Superior temporal gyrus (tissue), 1 donor: Measurements from ENCODE around the gene IL15RA.

Experiments
- DNase-seq: peaks from one replicate; pipeline ENCODE4 v3.0.0-alpha.2; 2016; ENCODE audit errors: extremely low spot score

IL15RA gene

DNA sequence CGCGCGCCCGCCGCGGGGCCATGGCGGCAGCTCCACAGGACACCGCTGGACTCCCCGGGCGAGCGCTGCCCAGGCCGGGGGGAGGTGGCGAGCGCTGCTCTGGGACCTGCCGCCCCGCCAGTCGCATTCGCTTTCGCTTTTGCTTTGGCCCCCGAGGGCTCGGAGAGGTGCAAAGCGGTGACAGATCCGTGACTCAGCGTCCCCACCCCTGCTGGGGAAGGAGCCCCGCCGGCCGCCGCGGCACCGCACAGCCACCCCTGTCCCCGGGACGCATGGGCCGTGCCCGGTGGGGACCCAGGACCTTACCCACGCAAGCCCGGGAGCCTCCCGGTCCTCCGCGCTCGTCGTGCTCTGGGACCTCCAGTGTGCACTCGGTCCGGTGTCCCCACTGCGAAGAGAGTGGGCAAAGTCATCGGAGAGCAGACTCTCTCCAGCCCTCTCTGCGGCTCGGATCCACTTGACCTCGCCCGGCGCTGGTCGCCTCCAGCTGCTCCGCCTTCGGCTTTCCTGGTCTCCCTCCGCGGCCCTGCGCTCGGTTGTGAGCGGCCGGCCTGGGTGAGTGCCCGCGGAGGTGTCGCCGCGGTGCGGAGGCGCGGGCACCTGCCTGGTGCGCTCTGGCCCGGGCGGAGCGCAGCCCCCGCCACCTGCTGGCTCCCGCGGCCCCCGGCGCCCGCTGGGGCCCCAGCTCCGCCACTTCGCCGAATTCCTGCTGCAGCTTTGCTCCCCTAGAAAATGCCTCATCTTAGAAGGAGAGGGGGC lies at the start of gene IL15RA:
Gene IL15RA (minus strand): TSS at position 73 of the 759 bp plus-strand sequence. CDS start 51 bp downstream, at position 22.
- no peak for DNase-seq

GRCh38 chr10:6025683-6026255 lies 48.4 kb upstream of the IL15RA start:
- no peak for DNase-seq

- DNase-seq = no peak
Observed at GRCh38 chr10:6024334-6024682, 47.0 kb upstream of the IL15RA start.

- no peak for DNase-seq
Observed at GRCh38 chr10:6023661-6024333, 46.5 kb upstream of the IL15RA start.

DNA sequence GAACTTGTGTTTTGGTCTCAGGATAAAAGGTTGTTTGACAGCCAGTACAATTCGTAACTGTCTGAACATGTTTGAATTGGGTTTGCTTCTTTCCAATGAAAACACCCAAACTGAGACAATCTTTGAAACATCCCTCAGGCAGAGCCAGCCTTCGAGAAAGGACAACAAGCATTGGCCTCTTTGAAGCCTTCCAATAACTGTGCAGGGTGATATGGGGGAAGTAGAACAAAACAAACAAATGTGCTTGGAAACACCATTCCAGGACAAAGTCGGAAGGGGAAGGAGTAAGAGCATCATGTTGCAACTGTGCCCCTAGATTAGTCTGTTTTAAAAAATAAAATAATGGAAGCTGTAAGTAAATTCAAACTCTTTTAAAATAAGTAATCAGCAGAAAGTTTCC lies 45.3 kb upstream of the IL15RA start:
- DNase-seq = no peak

DNA sequence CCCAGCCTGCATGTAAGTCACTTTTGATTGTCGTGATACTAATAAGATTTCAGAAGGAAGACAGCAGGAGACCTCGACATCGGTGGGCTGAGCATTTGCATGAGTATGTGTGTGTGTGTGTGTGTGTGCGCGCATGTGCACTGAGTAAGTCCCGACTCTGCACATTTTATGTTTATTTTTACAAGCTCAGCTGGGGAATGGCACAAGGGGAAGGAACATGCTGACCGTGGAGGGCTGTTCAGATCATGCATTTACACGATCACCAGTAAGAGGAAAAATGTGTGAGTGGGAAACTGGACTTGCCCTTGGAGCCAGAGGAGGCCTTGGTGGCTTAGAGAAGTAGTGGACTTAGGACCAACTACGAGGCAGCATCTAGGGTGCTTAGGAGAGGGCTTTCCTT lies 43.5 kb upstream of the IL15RA start:
- DNase-seq = no peak

- no peak for DNase-seq
Observed at GRCh38 chr10:6019796-6020195, 42.5 kb upstream of the IL15RA start.

- no peak for DNase-seq
Observed at GRCh38 chr10:6019010-6019782, 41.9 kb upstream of the IL15RA start.

- DNase-seq = no peak
Observed at GRCh38 chr10:6018422-6018821, 41.1 kb upstream of the IL15RA start.

- no peak for DNase-seq
Observed at GRCh38 chr10:6017781-6018354, 40.5 kb upstream of the IL15RA start.

GRCh38 chr10:6014241-6014761 lies 37.0 kb upstream of the IL15RA start:
- DNase-seq = peak; percentile 85

DNA sequence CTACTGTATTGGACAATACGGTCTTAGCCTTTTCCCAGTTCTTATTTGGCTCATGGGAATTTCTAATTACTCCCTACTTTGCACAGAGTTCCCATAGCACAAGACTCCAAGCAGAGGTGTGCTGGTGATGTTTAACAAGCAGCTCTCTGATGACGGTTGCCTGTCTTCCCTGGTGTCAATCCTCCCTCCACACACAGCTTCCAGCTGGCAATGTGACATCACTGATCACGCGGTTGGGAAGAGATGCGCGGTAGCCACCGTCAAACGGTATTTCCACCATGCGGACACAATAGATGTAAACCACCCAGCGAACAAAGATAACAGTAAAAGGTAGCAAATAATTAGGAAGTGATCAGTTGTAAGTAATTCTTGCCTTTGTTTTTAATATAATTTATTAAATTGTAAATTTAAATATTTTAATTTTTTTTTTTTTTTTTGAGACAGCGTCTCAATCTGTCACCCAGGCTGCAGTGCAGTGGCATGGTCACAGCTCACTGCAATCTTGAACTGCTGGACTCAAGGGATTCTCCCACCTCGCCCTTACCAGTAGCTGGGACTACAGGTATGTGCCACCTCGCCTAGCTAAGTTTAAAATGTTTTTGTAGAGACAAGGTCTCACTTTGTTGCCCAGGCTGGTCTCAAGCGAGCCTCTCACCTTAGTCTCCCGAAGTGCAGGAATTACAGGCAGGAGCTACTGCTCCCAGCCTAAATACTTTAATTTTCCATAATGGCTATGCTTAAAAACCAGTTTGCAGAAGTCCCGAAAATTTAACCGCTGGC lies 36.3 kb upstream of the IL15RA start:
- DNase-seq = no peak

GRCh38 chr10:6012121-6012905 lies 35.0 kb upstream of the IL15RA start:
- DNase-seq = no peak

DNA sequence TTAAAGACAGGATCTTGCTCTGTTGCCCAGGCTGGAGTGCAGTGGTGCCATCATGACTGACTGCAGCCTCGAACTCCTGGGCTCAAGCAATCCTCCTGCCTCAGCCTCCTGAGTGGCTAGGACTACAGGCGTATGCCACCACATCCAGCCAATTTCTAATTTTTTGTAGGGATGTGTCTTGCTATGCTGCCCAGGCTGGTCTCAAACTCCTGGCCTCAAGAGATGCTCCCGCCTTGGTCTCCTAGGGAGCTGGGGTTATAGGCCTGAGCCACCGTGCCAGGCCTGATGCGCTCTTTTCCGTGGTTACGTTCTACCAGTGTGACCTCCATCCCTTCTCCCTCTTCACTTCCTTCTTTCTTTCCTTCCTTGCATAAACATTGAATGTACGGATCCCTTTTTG lies 34.2 kb upstream of the IL15RA start:
- DNase-seq = no peak

DNA sequence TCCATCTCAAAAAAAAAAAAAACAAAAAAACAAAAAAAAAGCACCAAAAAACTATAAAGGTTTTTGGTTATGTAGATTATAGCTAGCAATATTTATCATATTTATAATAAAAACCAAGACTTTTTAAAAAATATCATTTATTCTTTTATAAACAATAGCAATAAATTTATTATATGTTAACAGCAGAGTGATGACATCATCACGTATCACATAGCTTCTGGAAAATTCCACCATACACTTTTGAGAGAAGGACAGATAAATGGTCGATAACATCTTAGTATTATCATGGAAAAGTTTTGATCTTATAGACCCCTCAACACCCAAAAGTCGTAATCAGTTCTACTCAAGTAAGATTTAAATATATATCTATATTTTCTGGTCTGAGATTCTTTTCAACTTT lies 33.2 kb upstream of the IL15RA start:
- no peak for DNase-seq

GRCh38 chr10:6009961-6010360 lies 32.6 kb upstream of the IL15RA start:
- no peak for DNase-seq

- no peak for DNase-seq
Observed at GRCh38 chr10:6009150-6009549, 31.8 kb upstream of the IL15RA start.

- no peak for DNase-seq
Observed at GRCh38 chr10:6008497-6009142, 31.3 kb upstream of the IL15RA start.

GRCh38 chr10:6006991-6007390 lies 29.6 kb upstream of the IL15RA start:
- no peak for DNase-seq

- DNase-seq = no peak
Observed at GRCh38 chr10:6006546-6006945, 29.2 kb upstream of the IL15RA start.
